ENCODE data around the gene KMT2C.
"Not testable (repeated sequence)": the region's sequence is repeated elsewhere in the genome, so short reads cannot be mapped to it uniquely, and the experiment has no call there.

Gene KMT2C

GRCh38 chr7:152442330-152442835 is 6.6 kb upstream of the KMT2C start:
- H3K27ac ChIP-seq, result no peak overlapping the region
- no peaks in the 10 kb centered on the region for H3K9me3 ChIP-seq (ENCODE audit: severe bottlenecking)
- no peak for DNase-seq
- TF ChIP-seq, protein P1, sequence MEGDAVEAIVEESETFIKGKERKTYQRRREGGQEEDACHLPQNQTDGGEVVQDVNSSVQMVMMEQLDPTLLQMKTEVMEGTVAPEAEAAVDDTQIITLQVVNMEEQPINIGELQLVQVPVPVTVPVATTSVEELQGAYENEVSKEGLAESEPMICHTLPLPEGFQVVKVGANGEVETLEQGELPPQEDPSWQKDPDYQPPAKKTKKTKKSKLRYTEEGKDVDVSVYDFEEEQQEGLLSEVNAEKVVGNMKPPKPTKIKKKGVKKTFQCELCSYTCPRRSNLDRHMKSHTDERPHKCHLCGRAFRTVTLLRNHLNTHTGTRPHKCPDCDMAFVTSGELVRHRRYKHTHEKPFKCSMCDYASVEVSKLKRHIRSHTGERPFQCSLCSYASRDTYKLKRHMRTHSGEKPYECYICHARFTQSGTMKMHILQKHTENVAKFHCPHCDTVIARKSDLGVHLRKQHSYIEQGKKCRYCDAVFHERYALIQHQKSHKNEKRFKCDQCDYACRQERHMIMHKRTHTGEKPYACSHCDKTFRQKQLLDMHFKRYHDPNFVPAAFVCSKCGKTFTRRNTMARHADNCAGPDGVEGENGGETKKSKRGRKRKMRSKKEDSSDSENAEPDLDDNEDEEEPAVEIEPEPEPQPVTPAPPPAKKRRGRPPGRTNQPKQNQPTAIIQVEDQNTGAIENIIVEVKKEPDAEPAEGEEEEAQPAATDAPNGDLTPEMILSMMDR (IDR thresholded peaks at IDR 0.05; ENCODE audit: low read depth, low read length), result no peak
- H3K36me3 ChIP-seq, result no peaks in the 10 kb centered on the region
- no peak overlapping the region for H3K4me3 ChIP-seq (ENCODE audit: low read depth, low read length)
- no peaks in the 10 kb centered on the region for H3K27me3 ChIP-seq (ENCODE audit: insufficient read depth, low read depth, severe bottlenecking)

DNA sequence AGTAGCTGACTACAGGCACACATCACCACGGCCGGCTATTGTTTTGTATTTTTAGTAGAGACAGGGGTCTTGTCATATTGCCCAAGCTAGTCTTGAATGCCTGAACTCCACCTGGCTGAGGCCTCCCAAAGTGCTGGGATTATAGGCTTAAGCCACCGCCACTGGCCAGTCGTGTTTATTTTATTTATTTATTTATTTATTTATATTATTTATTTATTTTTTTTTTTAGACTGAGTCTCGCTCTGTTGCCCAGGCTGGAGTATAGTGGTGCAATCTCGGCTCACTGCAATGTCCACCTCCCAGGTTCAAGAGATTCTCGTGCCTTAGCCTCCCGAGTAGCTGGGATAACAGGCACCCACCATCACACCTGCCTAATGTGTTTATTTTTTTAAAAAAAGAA is 6.0 kb upstream of the KMT2C start:
- not testable (repeated sequence) for H3K27me3 ChIP-seq (ENCODE audit: insufficient read depth, low read depth, severe bottlenecking); H3K36me3 ChIP-seq; H3K27ac ChIP-seq; DNase-seq; H3K9me3 ChIP-seq (ENCODE audit: severe bottlenecking); H3K4me3 ChIP-seq (ENCODE audit: low read depth, low read length)

- not testable (repeated sequence) for H3K27ac ChIP-seq; H3K9me3 ChIP-seq (ENCODE audit: severe bottlenecking); H3K4me3 ChIP-seq (ENCODE audit: low read depth, low read length); H3K36me3 ChIP-seq; DNase-seq; H3K27me3 ChIP-seq (ENCODE audit: insufficient read depth, low read depth, severe bottlenecking)
These were observed 5.4 kb upstream of the KMT2C start for GRCh38 chr7:152441168-152441567.

- not testable (repeated sequence) for DNase-seq; H3K27ac ChIP-seq; H3K36me3 ChIP-seq; H3K4me3 ChIP-seq (ENCODE audit: low read depth, low read length); H3K9me3 ChIP-seq (ENCODE audit: severe bottlenecking); H3K27me3 ChIP-seq (ENCODE audit: insufficient read depth, low read depth, severe bottlenecking)
These were observed 2.2 kb upstream of the KMT2C start for GRCh38 chr7:152438017-152438416.

GRCh38 chr7:152436931-152437575 is 1.2 kb upstream of the KMT2C start:
- H3K27me3 ChIP-seq (ENCODE audit: insufficient read depth, low read depth, severe bottlenecking); H3K9me3 ChIP-seq (ENCODE audit: severe bottlenecking); H3K36me3 ChIP-seq; DNase-seq: not testable (repeated sequence)
- Histone ChIP-seq H3K27ac (peak overlapping the region; percentile 82), H3K4me3 (ENCODE audit: low read depth, low read length) (peak overlapping the region; percentile 55)

GRCh38 chr7:152436111-152436930 is 518 bp upstream of the KMT2C start:
- TF ChIP-seq, protein P1 (IDR thresholded peaks at IDR 0.05; ENCODE audit: low read depth, low read length), result no peak
- Histone ChIP-seq H3K9me3 (ENCODE audit: severe bottlenecking) (no peaks in the 10 kb centered on the region), H3K4me3 (ENCODE audit: low read depth, low read length) (peak overlapping the region; percentile 55), H3K36me3 (no peaks in the 10 kb centered on the region), H3K27ac (peak overlapping the region; percentile 88), H3K27me3 (ENCODE audit: insufficient read depth, low read depth, severe bottlenecking) (no peaks in the 10 kb centered on the region)
- DNase-seq, result peak; percentile 94

DNA sequence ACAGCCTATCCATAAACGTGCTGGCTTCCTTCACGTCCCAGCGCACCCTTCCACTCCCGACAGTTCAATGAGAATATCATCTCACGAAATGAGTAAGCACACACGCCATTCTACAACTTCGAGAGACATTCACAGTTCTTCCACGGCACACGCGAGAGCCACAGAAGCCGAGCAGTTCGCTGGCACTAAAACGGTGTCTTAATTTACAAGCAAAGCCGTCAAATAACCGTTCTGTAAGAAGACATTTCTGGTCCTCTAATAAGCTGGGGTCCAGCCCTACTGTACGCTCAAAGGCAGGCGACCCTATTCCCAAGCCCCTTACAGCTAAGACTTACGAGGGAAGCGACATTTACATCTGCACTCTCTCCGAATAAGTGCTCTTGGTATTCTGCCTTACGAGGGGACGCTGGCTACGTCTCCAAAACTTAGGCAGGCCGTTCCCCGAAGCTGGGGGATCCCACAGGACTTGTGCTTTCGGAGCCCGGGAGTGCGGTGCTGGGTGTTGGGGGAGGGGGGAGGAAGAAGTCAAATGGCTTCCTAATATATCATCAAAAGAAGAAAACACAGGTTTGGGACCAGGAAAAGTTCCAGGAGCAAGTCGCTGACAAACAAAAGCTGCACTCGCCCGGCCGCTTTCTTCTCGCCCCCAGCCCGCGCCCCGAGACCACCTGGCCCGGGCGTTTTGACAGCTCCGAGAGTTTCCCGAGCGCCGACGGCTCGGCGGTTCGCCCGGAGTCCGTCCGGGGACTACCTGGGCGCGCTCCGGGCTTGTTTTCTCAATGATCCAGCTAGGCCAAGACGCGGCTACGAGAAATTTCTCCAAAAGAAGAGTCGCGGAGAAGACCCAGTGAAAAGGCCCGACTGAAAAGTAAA is 1.1 kb downstream of the KMT2C start:
- Histone ChIP-seq H3K4me3 (ENCODE audit: low read depth, low read length) (peak overlapping the region; percentile 77), H3K27ac (peak overlapping the region; percentile 64)
- H3K36me3 ChIP-seq; H3K27me3 ChIP-seq (ENCODE audit: insufficient read depth, low read depth, severe bottlenecking); H3K9me3 ChIP-seq (ENCODE audit: severe bottlenecking): not testable (repeated sequence)
- DNase-seq, result peak; percentile 19

DNA sequence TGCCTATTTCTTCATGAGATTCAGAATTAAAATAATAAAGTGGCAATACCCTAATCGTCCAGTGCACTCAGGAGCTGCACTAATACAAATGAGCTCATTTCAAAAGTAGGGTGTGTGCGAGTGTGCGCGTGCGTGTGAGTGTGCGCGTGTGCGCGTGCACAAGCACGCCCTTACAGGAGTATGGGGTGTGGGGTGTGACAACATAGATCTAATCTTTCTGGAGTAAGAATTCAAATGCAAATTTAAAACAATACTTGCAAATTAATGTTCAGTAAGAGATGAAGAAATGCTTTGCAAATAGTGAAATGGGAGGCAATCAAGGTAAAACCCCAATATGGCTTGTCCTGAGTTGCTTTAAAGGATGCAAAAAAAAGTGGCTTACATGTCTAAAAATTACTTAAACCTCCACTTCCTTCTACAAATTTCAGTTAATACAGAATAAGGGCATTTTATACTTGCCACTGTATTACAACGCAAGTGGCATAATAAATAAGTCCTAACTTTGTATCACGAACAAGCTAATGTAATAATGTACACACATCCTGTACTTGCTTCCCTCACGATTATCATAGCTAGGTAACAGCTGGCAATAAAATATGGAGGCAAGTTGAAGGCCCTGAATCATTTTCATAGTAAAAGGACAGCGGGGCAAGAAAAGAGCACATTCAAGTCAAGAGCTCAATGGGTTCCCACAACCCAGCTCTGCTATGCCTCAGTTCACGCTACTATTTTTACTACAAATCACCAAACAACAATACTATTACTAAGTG is 1.9 kb downstream of the KMT2C start:
- DNase-seq, result not testable (repeated sequence)

GRCh38 chr7:152432735-152433134 is 3.1 kb downstream of the KMT2C start:
- not testable (repeated sequence) for H3K4me3 ChIP-seq (ENCODE audit: low read depth, low read length); DNase-seq; H3K36me3 ChIP-seq; H3K27ac ChIP-seq; H3K27me3 ChIP-seq (ENCODE audit: insufficient read depth, low read depth, severe bottlenecking); H3K9me3 ChIP-seq (ENCODE audit: severe bottlenecking)

More for the DNA sequence above, 1.9 kb downstream of the KMT2C start:
- H3K27me3 ChIP-seq (ENCODE audit: insufficient read depth, low read depth, severe bottlenecking); H3K9me3 ChIP-seq (ENCODE audit: severe bottlenecking); H3K36me3 ChIP-seq: not testable (repeated sequence)
- Histone ChIP-seq H3K4me3 (ENCODE audit: low read depth, low read length) (peak overlapping the region; percentile 77), H3K27ac (peak overlapping the region; percentile 64; the same call in 1 of the 2 replicates)
